Suprapubic skin (tissue), 3 donors: ENCODE measurements around the gene DLG1.

Experiments used
- POLR2A ChIP-seq, 2 donors: fragments of 450-650 bp; IDR thresholded peaks; one replicate each; pipeline ENCODE4 v1.6.1; 2017; ENCODE audit warnings: antibody characterized with exemption in 2 of 2, mild to moderate bottlenecking in 2 of 2, moderate library complexity in 2 of 2
- TF ChIP-seq, protein P1 (sequence below), 2 donors: fragments of 200-600 bp in 1 of 2; fragments of 450-650 bp in 1 of 2; sonication (generic) in 1 of 2; IDR thresholded peaks; one replicate each; pipeline ENCODE4 v1.5.1; 2016 to 2019; ENCODE audit warnings: antibody characterized with exemption in 2 of 2, mild to moderate bottlenecking in 1 of 2, moderate library complexity in 1 of 2

DNA sequence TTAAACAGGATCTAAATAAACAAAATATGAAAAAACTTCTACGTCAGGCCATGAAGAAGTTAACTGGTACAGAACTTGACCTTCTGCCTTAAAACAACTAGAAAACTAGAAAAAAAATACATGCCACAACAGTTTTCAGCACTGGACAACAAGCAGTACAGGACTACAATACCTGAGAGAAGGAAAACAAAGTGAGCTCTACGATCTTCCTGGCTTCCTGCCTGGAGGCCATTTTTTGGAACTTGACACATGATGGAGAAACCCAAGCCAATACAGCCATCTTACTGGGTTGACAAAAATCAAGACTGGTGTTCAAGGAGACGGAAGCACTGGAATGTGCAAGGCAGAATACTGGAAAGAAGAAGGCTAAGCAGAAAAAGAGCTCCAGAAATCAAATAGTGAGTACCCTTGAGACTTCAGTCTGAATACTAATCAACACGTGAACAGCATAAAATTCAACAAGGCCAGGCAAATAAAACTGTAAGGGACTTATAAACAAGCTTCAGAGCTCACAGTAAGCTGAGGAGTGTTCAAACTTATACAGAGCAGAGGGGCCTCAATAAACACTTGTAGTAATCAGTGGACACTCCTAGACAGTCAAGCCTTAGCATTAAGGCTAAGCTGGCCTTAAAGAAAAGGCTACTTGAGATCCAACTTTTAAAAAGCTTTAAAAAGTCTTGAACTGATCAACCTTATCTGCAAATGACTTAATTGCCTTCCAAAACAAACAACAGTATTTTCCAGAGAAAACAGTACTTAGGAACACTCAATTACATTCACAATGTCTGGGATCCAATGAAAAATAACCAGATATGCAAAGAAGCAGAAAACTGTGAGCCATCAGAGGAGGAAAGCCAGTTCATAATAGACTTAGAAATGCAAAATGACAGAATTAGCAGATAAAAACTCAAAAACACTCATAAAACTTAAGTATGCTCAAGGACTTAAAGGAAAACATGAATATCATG lies 63.2 kb downstream of the DLG1 start:
- TF ChIP-seq, protein P1, sequence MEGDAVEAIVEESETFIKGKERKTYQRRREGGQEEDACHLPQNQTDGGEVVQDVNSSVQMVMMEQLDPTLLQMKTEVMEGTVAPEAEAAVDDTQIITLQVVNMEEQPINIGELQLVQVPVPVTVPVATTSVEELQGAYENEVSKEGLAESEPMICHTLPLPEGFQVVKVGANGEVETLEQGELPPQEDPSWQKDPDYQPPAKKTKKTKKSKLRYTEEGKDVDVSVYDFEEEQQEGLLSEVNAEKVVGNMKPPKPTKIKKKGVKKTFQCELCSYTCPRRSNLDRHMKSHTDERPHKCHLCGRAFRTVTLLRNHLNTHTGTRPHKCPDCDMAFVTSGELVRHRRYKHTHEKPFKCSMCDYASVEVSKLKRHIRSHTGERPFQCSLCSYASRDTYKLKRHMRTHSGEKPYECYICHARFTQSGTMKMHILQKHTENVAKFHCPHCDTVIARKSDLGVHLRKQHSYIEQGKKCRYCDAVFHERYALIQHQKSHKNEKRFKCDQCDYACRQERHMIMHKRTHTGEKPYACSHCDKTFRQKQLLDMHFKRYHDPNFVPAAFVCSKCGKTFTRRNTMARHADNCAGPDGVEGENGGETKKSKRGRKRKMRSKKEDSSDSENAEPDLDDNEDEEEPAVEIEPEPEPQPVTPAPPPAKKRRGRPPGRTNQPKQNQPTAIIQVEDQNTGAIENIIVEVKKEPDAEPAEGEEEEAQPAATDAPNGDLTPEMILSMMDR (IDR thresholded peaks at IDR 0.05), result no peak
- no peak for TF ChIP-seq POLR2A (IDR thresholded peaks at IDR 0.05)
